Measurements from ENCODE around the gene CRELD2.

Gene CRELD2

DNA sequence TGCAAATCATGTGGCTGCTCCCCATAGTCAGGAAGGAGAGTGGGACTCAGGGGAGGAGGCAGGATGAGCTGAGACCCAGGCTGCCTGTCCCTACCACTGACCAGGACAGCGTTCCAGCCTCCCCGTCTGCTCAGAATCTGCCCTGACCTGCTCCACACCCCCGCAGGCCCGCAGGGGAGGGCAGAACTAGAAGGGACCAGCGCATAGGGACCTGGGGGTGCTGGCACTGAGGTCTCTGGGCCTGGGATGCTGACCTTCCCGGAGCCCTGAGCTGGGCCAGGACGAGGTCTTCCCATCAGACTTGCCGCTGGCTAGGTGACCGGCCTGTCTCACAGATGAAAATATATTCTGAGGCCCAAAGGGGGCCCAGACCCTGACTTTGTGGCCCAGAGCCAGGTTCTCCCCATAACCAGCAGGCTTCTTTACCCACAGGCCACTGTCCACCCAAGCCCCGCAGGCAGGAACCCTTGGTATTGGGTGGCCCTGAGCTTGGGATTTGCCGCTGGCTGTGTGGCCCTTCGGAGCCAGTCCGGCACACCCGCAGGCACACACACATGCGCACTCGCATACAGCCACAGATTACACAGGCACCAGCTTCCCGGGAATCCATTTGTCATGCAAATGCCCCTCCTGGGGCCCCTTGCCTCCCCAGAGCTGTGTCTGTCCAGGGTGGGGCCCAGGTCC is 28.3 kb downstream of the CRELD2 start:
- DNase-seq, result no peak

DNA sequence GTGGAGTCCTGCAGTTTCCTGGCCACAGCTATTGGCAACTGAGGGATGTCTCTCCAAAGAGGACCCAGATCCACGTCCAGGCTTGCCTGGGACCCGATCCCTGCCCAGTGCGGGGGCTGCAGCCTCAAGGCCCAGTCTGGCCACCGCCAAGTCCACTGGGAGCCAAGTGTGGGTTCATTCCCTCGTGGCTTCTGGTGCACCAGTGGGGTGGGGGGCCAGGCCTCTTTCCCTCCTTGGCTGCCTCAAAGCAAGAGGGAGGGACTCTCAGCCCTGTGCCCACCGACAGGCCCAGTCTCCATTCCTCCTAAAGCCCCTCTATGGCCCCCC is 28.8 kb downstream of the CRELD2 start:
- DNase-seq, result no peak

DNA sequence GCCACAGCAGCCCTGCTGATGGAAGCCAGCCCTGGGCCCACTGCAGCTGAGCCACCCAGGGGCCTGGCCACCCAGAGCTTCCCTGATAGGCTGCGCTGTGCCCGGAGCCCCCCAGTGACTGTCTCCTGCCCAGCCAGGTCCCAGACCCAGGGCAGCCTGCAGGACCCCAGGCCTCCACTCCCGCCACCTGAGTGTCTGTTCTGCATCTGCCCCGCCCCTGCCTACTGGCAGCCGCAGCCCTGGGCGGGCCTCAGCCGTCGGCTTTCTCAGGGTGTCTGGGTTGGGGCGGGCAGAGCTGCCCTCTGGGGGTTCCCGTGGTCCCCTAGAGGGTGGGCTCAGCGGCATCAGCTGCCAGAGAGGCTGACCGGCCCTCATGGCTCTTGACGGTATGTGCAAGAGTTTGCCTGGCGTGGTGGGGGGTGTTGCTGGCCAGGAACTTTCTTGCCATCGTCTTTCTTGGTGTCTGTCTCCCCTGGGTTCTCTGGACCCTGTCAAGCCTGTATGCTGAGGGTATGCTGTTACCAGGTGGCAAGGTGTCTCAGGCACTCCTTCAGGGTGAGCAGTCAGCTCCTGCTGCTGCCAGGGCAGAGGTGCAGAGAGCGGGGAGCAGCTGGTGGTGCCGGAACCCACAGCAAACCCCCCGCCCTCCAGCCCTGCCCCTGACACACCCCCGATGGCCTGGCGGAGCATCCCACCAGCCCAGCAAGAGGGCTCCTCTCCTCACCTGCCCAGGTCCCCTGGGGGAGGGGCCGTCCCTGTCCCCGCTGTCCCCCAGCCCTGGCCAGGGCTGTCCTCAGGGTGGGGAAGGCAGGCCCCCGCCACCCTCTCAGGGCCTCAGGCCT is 29.9 kb downstream of the CRELD2 start:
- DNase-seq, result no peak

DNA sequence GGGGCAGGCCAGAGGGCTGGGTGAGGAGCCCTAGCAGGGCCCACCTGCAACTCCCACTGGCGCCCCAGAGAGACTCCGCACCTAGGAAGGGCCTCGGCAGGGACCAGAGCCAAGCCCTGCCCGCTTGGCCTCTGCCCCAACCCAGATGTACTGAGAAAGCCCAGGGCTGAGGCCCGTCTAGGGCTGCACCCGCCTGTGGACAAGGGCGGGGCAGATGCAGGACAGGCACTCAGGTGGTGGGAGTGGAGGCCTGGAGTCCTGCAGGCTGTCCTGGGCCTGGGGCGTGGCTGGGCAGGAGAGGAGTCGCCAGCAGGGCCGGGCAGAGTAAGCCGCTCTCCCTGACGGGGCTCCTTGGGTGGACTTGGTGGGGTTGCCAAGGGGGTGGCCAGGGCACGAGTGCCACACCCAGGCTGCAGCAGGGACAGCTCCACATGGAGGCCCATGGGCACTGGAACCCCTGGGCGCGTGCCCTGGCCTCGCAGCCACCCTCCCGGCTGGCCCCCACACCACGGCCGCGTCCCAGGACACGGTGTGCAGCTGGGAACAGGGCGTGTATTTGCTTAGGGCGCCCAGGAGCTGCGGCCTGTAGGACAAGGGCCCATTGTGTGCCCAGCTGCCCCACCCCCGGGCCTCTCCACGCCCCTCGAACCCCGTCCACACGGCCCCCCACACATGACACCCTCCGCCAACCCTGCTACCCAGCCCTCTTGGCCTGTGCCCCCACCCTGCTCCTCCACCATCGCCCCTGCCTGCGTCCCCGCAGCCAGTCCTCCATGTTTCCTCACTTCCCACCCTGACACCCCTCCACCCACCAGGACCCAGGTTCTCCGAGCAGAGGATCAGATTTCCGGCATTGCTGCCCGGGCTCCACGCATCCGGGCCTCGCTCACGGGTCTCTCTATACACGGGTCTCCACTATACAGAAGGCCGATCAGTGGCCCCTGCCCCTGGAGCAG is 30.8 kb downstream of the CRELD2 start:
- no peak for DNase-seq

DNA sequence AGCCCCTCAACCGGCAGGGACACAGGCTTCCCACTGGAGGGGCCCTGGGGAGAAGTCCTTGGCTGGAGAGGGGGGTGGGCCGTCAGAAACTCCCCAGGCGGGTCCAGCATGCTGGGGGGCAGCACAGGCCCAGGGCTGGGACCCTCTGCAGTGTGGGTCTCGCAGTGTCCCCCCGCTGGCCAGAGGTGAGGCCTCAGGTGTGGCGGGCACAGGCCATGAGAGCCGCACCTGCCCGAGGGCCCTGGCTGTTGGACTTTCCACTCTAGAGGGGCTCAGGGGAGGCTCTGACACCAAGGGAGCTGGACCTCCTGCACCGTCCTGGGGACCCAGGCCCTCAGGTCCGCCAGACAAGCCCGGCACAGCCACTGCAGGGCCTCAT is 31.5 kb downstream of the CRELD2 start:
- no peak for DNase-seq

DNA sequence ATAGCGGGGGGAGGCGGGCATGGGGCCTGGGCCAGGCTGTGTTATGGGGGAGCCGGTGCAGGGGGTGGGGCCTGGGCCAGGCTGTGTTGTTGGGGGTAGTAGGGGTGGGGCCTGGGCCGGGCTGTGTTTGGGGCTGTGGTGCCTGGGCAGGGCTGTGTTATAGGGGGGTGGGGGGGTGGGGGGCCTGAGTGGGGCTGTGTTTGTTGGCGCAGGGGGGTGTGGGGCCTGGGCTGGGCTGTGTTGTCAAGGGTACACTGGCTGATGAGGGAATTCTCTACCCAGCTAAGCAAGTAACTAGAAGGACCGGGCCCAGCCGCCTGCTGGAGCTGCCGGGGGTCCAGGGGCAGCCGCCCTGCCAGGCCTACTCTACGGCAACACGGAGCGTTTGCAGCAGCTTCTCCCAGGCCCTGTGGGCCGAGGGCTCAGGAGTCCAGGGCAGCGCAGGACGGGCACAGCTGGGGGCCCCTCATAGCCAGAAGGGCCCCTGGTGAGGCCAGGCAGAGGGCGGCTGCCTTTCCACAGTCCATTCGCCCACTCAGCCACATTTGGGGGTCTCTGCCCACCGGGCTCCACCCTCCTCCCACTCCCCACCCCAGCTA is 32.1 kb downstream of the CRELD2 start:
- no peak for DNase-seq

DNA sequence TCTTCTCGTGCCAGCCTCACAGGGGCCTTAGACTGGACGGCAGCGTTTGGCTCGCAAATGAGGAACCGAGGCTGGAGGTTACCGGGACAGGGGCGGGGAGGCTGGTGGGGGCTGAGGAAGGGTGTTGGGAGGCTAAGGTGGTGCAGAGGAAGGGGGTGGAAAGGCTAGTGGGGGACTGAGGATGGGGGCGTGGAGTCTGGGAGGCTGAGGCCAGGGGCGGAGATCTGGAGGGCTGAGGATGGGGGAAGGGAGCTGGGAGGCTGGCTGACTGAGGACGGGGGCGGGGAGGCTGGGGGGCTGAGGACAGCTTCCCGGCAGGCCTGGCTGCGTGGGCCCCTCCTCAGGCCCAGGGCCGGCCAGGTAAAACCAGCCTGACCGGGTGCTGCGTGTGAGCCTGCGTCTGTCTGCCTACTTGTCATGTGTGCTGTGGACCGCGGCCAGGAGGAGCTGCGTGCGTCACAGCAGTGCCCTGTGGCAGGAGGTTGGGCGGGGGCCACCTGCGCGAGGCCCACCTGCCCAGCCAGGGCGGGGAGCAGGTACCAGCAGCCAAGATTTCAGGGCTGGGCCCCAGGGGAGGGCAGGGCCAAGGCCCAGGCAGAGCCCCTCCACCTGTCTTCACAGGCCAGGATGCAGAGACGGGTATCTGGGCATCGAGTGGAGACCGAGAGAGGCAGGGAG is 32.7 kb downstream of the CRELD2 start:
- DNase-seq, result no peak

DNA sequence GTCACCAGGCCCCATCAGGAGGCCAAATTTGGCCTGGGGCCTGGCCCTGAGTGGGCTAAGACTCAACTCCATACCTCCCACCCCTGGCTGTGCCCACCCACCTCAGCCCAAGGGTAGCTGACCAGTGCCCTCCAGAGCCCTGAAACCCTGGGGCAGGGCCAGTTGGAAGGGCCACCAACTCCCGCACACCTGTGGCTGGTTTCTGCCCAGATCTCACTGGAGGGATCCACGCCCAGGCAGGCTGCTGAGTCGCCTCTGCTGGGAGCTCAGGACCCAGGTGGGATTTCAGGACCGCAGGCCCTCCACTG is 33.2 kb downstream of the CRELD2 start:
- no peak for DNase-seq

DNA sequence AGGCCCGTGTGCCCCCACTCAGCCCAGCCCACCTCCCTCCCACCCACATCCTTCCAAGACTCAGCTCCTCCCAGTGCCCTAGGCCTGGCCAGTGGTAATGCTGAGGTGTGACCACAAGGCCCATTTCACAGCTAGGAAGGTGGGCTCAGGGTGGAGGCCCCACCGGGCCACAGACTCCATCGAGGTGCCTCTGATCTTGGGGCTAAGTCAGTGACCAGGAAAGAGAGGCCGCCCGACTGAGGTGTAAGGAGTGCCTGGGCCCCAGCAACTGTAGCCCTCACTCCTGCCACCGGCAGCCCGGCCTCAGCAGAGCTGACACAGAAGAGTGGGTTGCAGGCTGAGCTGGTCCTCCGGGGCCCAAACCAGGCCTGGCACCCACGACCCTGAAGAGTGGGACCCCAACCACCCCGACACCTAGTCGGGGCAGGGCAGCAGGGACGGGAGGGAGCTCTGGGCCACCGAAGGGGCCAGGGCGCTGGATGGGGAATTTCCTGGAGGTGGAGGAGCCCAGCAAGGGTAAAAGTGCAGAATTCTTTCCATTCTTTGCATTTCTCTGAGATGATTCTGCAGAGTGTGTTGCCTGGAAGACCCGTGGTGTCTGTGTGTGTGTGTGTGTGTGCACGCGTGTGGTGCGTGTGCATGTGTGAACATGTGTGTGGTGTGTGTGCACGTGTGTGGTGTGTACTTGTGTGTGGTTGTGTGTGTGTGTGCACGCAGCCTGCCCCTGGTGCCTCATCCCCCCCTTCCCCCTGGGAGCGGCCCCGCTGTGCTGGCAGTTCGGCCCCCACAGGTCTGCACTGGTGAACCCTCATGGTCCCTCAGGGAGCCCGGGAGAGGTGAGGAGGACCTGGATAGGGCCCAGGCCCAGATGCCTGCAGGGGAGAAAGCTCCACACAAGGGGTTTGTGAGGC is 33.8 kb downstream of the CRELD2 start:
- peak; percentile 93 for DNase-seq

DNA sequence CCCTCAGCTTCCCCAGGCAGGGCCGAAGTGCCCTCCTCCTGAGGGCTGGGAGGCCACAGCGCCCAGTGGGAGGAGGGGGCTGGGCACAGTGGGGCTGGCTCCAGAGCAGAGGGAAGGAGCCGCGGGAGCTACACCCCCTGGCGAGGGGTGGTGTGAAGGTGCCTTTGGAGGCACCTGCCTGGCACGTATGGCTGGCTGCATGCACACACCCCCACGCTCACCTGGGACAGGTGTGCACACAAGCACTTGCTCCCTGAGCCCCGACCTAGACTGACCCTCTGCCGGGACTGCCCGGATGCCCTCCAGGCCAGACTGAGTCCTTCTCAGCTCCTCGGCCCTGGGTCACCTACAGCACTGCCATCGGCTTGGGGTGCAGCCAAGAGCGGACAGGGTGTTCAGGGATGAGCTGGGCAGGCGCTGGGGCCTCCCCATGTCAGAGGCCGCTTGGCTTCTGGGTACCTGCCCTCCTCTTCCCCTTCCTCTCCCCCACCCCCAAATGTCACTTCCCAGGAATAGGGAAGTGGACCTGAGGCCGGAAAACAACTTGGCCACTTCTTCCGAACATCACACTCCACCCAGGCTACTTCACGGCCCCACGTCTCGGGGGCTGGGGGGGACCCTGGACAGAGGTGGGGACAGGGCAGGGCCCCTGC is 34.7 kb downstream of the CRELD2 start:
- DNase-seq, result no peak

DNA sequence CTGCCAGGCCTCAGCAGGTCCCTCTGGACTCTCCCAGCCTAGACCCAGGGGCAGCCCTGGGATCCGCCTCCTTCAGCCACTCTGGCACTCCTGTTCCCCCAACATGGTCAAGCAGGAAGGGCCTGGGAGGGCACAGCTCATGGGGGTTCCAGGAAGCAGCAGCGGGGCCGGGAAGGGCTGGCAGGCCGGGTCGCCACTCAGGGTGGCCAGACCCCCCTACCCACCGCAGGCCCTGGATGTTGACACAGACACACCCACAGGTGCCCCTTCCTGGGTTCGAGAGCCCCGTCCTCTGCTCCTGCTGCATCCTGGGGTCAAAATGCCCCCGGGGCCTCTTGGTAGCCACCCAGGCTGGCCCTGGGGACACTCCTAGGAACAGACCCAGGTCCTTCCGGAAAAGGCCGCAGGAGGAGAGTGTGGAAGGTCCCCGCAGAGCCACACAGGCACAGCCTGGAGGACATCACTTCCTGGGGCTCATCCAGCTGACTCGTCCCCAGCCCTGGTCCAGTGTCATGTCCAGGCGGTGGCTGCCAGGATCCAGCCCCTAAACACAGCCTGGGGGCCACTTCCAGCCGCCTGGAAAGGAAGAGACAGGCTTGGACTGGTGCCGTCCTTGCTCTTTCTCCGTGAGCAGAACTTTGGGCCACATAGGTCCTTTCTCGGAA is 35.4 kb downstream of the CRELD2 start:
- no peak for DNase-seq

DNA sequence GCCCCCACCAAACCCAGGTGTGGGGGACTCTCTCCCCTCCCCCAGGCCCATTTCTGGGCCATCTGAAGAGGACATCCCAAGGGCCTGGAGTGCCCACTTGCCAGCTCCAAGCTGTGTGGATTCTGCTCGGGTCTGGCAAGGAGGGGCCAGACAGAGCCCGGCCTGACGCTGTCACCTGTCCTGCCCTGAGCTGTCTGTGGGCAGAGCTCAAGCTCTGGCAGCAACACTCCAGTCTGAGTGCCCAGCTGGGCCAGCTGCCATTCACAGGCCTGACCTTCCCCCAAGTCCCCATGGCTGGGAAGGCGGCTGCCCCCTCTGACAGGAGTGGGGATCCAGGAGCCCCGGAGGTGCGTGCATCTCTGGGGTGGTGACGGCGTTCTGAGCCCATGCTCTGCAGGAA is 35.9 kb downstream of the CRELD2 start:
- no peak for DNase-seq

DNA sequence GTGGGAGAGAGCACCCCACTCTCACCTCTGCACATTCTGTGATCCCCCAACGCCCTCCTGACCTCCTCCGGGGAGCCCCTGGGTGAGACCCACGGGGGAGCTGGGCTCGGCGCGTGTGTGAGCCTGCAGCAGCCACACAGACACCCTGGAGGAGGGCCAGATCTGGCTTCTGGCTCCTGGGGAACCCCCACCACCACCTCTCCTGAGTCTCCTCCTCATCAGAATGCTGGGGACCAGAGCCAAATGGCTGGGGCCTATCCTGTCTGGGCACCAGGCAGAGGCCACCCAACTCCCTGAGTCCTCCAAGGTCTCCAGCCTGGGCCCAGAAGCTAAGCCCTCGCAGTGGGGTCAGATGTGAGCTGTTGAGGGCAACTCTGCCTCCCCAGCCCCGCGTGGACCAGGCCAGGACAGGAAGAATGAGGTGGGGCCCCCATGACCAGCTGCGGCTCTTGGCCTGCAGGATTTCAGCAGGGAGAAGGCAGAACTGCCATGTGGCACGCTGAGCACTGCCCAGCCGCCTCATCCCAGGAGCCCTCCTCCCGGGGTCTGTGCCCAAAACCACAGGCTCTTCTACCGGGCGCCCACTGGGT is 36.7 kb downstream of the CRELD2 start:
- DNase-seq, result no peak

DNA sequence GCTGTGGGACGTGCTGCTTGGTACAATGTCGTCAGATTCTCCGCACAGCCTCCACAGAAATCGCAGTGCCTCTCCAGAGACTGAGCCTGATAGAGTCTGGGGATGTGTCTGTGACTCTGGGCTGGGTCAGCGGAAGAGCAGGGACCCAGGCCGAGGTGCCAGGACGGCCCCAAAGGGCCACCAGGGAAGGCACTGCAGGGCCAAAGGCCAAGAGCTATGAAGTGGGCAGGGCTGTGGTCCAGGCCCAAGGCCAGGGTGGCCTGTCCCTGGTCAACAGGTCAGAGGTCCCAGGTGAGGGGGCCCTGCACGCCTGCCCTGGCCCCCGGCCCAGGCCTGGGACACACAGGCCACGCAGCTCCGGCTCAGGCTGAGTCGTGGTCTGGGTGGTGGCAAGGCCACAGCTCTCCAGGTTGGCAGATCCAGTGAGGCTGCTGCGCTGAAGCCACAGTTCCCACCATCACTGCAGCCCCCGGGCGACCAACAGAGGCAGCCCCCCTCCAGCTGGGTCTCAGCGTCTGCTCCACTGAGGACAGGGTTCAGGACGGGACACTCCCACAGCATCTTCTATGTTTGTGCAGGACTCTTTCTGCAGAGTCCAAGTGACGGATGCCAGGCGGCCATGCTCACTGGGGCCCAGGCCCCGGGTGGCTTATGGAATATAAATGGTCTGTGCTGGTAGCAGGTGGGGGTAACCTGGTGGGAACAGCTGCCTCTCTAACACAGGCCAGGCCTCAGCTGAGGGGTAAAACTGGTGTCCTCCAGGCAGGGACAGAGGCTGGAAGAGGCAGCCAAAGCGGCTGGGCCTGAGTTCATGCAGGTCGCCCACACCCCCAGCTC is 37.4 kb downstream of the CRELD2 start:
- DNase-seq, result no peak

DNA sequence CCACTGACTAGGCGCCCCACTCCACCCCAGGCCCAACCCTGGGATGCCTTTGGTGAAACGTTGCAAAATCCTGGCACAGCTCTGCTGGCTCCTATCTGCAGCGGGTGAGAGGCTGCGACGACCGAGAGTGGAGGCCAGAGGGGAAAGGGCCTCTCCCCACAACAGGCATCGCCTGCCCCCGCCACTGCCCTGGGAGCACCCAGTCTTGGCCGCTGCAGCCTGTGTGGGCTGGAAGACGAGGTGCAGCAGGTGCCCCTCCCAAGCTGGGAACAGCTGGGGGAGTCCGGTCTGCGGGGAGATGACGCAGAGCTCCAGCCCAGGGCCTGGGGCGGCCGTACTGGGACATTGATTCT is 38.0 kb downstream of the CRELD2 start:
- DNase-seq, result no peak

DNA sequence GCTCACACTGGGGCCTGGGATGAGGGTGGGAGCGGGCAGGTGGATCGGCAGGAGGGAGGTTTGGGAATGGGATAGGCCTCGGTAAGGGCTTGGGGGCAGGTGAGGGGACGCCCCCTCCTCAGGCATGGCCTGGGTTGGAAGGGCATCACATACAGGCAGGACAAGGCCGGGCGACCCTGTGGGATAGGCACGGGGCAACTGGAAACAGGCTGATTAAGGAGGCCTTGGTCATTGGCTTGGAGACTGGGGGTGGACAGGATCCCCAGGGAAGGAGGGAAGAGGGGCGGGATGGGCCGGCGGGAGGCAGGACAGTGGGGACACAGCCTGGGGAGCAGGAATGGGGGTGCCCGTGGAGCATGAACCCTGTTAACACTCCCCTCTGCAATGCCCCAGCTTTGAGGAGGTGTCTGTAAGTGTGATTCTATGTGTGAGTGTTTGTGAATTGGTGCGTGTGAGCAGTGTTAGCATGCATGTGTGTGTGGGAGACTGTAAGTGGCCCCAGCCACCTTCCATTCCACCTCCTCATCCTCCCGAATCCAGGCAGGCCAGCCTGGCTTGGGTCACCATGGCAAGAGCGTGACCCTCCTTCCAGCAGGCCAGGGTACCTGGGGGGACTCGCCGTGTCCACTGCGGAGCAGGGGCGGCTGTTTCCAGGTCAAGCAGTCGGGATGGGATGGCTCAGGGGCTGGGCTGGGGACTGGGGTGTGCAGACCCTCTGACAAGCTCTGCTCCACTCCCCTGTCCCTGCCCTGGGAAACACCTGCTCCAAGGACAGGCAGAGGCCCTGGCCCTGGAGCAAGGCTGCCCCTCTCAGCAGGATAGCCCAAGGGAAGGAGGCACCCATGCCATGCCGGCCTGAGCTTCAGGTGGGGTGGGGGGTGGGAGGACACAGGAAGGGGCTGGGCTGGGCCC is 38.7 kb downstream of the CRELD2 start:
- DNase-seq, result no peak

DNA sequence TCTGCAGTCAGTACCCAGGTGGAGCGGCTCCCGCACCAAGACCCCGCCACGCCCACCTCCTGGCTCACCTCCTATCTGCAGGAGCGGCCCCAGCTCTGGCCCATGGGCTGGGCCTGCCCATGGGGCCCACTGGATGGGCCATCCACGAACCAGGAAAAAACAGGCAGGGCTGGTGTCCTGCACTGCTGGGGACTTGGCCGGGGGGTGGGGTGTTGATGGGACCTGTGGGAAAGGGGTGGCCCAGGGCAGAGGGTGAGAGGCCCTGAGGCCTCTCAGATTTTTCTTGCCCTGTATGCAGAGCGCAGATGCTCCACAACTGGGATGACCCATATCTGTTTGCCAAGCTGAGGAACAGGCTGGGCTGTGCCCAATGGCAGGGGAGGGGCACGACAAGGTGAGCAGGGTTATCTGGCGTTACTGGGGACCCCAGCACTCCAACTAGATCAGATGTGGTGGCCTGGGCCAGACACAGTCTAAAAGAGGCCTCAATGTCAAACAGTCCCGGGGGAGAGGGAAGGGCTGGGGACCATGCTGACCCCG is 39.5 kb downstream of the CRELD2 start:
- DNase-seq, result no peak

Measured in fibroblast of skin of scalp (primary cell).